Natural killer cell (primary cell): Measurements from ENCODE around the gene GIMAP5. TPM values are rescaled to one million over a fixed set of nuclear protein-coding genes. Genes with fewer than 3 reads are reported as not detected.
A peak's percentile ranks its signal among the peaks of the same experiment; 100 is the strongest.

Experiments
- ATAC-seq, 3 donors: fragments of 150-1000 bp in 2 of 3; fragments of 200-7000 bp in 1 of 3; cut with Tn5 transposase; 1 replicate in 1 of 3; 2 replicates in 2 of 3; pipeline ENCODE4 v1.10.0; 2021; ENCODE audit warnings: mild to moderate bottlenecking in 2 of 3, moderate library complexity in 2 of 3
- DNase-seq, 2 donors: peaks; one replicate each; pipeline versions ENCODE4 v3.0.0 to v3.0.0-alpha.2; 2013 to 2021; ENCODE audit warnings: mixed read lengths in 1 of 2
- H3K27ac ChIP-seq: one replicate; pipeline ENCODE4 v1.5.1; 2013; ENCODE audit warnings: mild to moderate bottlenecking, low read length
- H3K27me3 ChIP-seq: one replicate; pipeline ENCODE4 v1.6.1; 2013; ENCODE audit warnings: low read length; ENCODE audit not compliant: control insufficient read depth, insufficient read depth
- H3K36me3 ChIP-seq: one replicate; pipeline ENCODE4 v1.6.1; 2013; ENCODE audit warnings: low read length; ENCODE audit not compliant: control insufficient read depth, insufficient read depth
- H3K4me1 ChIP-seq: one replicate; pipeline ENCODE4 v1.6.1; 2013; ENCODE audit warnings: low read length; ENCODE audit not compliant: control insufficient read depth, insufficient read depth
- H3K4me3 ChIP-seq: one replicate; pipeline ENCODE4 v1.5.1; 2013; ENCODE audit warnings: low read length
- H3K9me3 ChIP-seq: one replicate; pipeline ENCODE4 v1.6.1; 2013; ENCODE audit warnings: low read length; ENCODE audit not compliant: control insufficient read depth, insufficient read depth
- H3K27ac Mint-ChIP-seq, 2 donors: one replicate each; pipeline ENCODE4 v1.8.0; 2022; ENCODE audit warnings: mild to moderate bottlenecking in 2 of 2, mixed read lengths in 2 of 2, moderate library complexity in 1 of 2
- H3K27me3 Mint-ChIP-seq, 2 donors: one replicate each; pipeline ENCODE4 v1.8.0; 2022; ENCODE audit warnings: low read depth in 2 of 2, mixed read lengths in 2 of 2
- H3K36me3 Mint-ChIP-seq: one replicate; pipeline ENCODE4 v1.8.0; 2022; ENCODE audit warnings: mixed read lengths
- H3K4me1 Mint-ChIP-seq, 2 donors: one replicate each; pipeline ENCODE4 v1.8.0; 2022; ENCODE audit warnings: mixed read lengths in 2 of 2
- H3K4me3 Mint-ChIP-seq: one replicate; pipeline ENCODE4 v1.8.0; 2022; ENCODE audit warnings: mild to moderate bottlenecking, moderate library complexity, mixed read lengths
- H3K9me3 Mint-ChIP-seq, 2 donors: one replicate each; pipeline ENCODE4 v1.8.0; 2022; ENCODE audit warnings: mixed read lengths in 2 of 2
- CTCF ChIP-seq: fragments of 200-600 bp; IDR thresholded peaks from one replicate; pipeline ENCODE4 v1.8.0; 2022; ENCODE audit warnings: antibody characterized with exemption
- WGBS: methylation state at CpG from one replicate; pipeline ENCODE4 v1.1.7; 2013; ENCODE audit warnings: missing lambda C conversion rate; ENCODE audit not compliant: insufficient coverage; 5-methylcytosine and 5-hydroxymethylcytosine counted together
- intact Hi-C: fragments of 100-400 bp; cut with micrococcal nuclease; formaldehyde crosslinking; loops from one replicate; pipeline ENCODE4 v1.14.2; 2022
- total RNA-seq, 4 donors: library from RNA; stranded (reverse); fragments of 120-200 nt in 1 of 4; gene quantifications; one replicate each; pipeline versions ENCODE4 v1.2.3 to v1.2.4, GENCODE V29; 2013 to 2022

Gene GIMAP5
- total RNA-seq, 3 donors from 2014 or later (not counting 1 experiment from before 2014, with no cell fraction given) = 29.2 to 64.1 (median 35.3) TPM

- H3K36me3 Mint-ChIP-seq = no peaks in the 10 kb centered on the region
- peaks cover 2 to 5% of the 10 kb centered on the region in 2 donors for H3K9me3 Mint-ChIP-seq
- H3K4me1 Mint-ChIP-seq = peaks cover 57 to 67% of the 10 kb centered on the region in 2 donors
- no peaks in the 10 kb centered on the region for H3K27me3 ChIP-seq
- peak overlapping the region; percentile 87 to 89 for H3K27ac Mint-ChIP-seq
- no peak overlapping the region for H3K4me3 ChIP-seq
- peaks cover 47% of the 10 kb centered on the region for H3K4me1 ChIP-seq
- no peak for TF ChIP-seq CTCF
- H3K4me3 Mint-ChIP-seq = no peak overlapping the region
- no peaks in the 10 kb centered on the region for H3K27me3 Mint-ChIP-seq
- intact Hi-C loops = loop anchor here (5.0 kb wide), 1 partner anchor 36 kb away; the partner anchor contains the start of gene GIMAP1
- H3K27ac ChIP-seq = peak overlapping the region; percentile 71
- no peaks in the 10 kb centered on the region for H3K36me3 ChIP-seq
- ATAC-seq (no peak), DNase-seq (peak in 1 of 2 donors; percentile 17)
- 73% methylated on average over 6 of the region's 6 CpGs for WGBS
- H3K9me3 ChIP-seq = no peaks in the 10 kb centered on the region
Measured at GRCh38 chr7:150753239-150753638, 16.0 kb downstream of the GIMAP5 start.

GRCh38 chr7:150753826-150754603 lies 16.8 kb downstream of the GIMAP5 start:
- no peaks in the 10 kb centered on the region for H3K36me3 ChIP-seq
- no peak for TF ChIP-seq CTCF
- H3K27me3 Mint-ChIP-seq = no peaks in the 10 kb centered on the region
- peaks cover 2 to 5% of the 10 kb centered on the region in 2 donors for H3K9me3 Mint-ChIP-seq
- 66% methylated on average over 2 of the region's 3 CpGs for whole genome bisulfite sequencing
- intact Hi-C loops = loop anchor here (2.0 to 5.0 kb wide), 2 partner anchors 37 to 239 kb away; partner anchors contain the start of genes GIMAP1 and GIMAP7
- peak overlapping the region; percentile 87 to 89 for H3K27ac Mint-ChIP-seq
- H3K4me3 Mint-ChIP-seq = peak overlapping the region; percentile 62
- H3K4me1 Mint-ChIP-seq = peaks cover 49 to 60% of the 10 kb centered on the region in 2 donors
- no peaks in the 10 kb centered on the region for H3K36me3 Mint-ChIP-seq
- peaks cover 39% of the 10 kb centered on the region for H3K4me1 ChIP-seq
- H3K27ac ChIP-seq = peak overlapping the region; percentile 71
- no peak overlapping the region for H3K4me3 ChIP-seq
- ATAC-seq (peak in 2 of 3 donors; percentile 43 to 55), DNase-seq (peak in 1 of 2 donors; percentile 69)
- H3K27me3 ChIP-seq = no peaks in the 10 kb centered on the region
- H3K9me3 ChIP-seq = no peaks in the 10 kb centered on the region

GRCh38 chr7:150754951-150755350 lies 17.7 kb downstream of the GIMAP5 start:
- intact Hi-C loops = loop anchor here (2.0 to 5.0 kb wide), 5 partner anchors 38 to 398 kb away; partner anchors contain the start of genes GIMAP1, GIMAP4, GIMAP6 and GIMAP7

More at GRCh38 chr7:150754951-150755350, 17.7 kb downstream of the GIMAP5 start:
- Mint-ChIP-seq H3K9me3 (peaks cover 2 to 5% of the 10 kb centered on the region in 2 donors), H3K36me3 (no peaks in the 10 kb centered on the region), H3K27me3 (no peaks in the 10 kb centered on the region), H3K4me1 (peaks cover 40 to 50% of the 10 kb centered on the region in 2 donors), H3K4me3 (peak overlapping the region; percentile 63), H3K27ac (peak overlapping the region; percentile 87 to 89)
- H3K27ac ChIP-seq = peak overlapping the region; percentile 78
- peaks cover 33% of the 10 kb centered on the region for H3K4me1 ChIP-seq
- no peaks in the 10 kb centered on the region for H3K9me3 ChIP-seq
- TF ChIP-seq CTCF = no peak
- no peaks in the 10 kb centered on the region for H3K36me3 ChIP-seq
- peak in 1 of 2 donors; percentile 51 for DNase-seq
- ATAC-seq = peak in 1 of 3 donors; percentile 17
- H3K4me3 ChIP-seq = no peak overlapping the region
- H3K27me3 ChIP-seq = no peaks in the 10 kb centered on the region
